GM12801 (cell line): ENCODE data around the gene PPP6R3.

Experiments used
- TF ChIP-seq, protein P1 (sequence below): IDR thresholded peaks from one replicate; pipeline ENCODE4 v1.5.1; 2011; ENCODE audit warnings: control low read depth; ENCODE audit not compliant: insufficient read length; ENCODE audit errors: extremely low read depth

Gene PPP6R3

DNA sequence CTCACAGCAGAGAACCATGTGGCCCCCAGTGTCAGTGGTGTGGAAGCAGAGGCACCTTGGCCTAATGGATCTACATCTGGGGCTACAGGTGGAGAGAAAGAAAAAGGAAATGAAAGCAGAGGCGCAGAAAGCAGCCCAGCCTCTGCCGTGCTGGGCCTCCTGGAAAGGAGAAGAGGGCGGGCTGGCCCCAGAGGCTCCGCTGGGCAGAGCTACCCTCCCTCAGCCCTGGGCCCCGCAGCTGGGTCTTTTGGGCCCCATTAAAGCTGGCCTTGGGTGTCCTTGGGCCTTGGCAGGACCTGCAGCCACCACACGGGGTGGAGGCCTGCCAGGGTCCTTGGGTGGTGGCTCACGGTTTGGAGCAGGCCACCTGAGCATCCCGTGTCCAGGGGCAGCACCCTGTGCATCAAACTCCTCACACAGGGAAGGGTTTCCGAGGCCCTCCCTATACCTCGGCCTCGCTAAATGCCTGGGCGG, 192.2 kb downstream of the PPP6R3 start:
- TF ChIP-seq, protein P1, sequence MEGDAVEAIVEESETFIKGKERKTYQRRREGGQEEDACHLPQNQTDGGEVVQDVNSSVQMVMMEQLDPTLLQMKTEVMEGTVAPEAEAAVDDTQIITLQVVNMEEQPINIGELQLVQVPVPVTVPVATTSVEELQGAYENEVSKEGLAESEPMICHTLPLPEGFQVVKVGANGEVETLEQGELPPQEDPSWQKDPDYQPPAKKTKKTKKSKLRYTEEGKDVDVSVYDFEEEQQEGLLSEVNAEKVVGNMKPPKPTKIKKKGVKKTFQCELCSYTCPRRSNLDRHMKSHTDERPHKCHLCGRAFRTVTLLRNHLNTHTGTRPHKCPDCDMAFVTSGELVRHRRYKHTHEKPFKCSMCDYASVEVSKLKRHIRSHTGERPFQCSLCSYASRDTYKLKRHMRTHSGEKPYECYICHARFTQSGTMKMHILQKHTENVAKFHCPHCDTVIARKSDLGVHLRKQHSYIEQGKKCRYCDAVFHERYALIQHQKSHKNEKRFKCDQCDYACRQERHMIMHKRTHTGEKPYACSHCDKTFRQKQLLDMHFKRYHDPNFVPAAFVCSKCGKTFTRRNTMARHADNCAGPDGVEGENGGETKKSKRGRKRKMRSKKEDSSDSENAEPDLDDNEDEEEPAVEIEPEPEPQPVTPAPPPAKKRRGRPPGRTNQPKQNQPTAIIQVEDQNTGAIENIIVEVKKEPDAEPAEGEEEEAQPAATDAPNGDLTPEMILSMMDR: no peak

DNA sequence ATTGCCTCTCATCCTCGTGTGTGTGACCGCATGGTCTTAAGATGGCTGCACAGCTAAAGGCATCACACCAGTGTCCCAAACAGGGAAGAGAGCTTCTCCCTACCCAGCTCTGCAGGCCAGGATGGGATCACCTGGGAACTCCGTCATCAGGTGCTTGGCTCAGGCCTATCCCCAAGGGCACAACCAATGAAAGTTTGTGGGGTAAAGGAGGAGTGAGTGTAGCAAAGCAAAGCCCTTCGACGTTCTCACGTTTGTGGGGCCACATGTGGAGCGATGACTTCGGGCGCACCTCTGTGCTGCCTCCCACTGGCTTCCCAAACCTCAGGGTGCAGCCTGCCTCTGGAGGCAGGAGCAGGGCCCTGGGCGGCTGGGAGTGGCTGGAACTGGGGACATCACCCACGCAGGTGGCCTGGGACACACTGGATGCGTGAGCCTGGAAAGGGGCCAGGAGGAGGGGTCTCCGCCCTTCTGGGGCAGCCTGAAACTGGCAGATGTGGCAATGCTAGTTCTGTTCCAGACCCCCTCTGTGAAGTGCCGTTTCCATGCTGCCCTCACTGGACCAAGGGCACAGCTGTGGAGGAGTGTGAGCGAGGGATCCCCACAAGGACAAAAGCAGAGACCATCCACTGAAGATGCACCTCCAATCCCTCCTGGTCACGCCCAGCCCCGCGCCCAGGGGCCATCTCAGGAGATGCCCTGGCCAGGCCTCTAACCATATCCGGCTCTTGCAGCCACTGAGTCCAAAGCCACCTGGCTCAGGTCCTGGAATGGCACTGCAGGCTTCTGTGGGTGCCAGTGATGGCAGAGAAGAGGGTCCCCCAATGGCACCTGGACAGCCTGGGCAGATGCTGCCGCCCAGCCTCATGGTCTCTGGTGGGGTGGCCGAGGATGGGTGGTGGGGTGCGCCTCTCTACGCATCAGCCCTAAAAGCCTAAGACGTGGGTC, 193.2 kb downstream of the PPP6R3 start:
- TF ChIP-seq, protein P1: no peak

DNA sequence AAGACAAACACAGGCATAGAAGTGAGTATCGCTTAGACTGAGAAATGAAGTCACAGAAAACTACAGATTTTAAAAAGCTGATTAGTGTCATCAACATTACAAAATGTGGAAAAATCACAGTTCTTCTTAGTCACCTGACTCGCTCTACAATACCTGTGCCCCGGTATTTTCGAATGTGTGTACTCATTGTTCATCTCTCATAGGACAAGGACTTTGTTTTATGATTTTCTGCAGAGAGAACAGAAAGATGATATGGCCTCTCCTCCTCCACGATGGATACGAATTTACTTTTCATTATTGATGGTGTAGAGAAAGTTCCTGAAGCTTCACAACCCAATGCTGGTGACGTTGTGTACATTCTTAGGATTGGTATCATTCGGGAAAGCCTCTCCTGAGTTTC, 194.4 kb downstream of the PPP6R3 start:
- TF ChIP-seq, protein P1: no peak

DNA sequence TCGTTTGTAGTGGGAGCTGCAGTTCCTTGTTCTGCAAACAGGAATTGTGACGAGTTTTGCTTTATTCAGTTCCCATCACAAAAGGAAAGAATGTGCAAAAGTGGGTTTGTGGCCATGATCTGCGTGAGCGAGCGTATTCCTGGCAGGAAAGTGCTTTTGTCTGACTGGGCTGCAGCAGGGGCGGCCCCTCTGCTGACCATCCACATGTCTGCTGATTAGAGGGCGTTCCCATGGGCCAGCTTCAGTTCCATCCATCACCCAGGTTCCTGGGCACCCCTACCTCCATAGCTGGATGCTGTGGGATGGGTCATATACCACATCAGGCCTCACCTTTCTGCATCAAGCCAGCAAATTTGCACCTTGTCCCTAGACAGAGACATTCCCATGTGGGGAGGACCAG, 194.9 kb downstream of the PPP6R3 start:
- TF ChIP-seq, protein P1: no peak

DNA sequence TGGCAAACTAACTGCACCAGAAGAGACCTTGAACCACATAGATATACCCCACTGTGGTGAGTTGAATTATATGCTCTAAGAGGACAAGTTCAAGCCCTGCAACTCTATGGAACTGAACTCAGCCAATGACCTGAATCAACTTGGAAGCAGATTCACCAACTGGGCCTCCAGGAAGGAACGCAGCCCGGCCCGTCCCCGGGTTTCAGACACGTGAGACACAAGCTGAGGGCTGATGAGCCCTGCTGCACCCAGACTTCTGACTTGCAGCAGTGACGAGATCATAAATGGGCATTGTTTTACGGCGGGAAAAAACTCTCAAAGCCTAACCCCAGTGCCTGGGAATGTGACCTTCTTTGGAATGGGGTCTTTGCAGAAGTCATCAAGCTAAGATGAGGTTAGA, 195.3 kb downstream of the PPP6R3 start:
- TF ChIP-seq, protein P1: no peak

DNA sequence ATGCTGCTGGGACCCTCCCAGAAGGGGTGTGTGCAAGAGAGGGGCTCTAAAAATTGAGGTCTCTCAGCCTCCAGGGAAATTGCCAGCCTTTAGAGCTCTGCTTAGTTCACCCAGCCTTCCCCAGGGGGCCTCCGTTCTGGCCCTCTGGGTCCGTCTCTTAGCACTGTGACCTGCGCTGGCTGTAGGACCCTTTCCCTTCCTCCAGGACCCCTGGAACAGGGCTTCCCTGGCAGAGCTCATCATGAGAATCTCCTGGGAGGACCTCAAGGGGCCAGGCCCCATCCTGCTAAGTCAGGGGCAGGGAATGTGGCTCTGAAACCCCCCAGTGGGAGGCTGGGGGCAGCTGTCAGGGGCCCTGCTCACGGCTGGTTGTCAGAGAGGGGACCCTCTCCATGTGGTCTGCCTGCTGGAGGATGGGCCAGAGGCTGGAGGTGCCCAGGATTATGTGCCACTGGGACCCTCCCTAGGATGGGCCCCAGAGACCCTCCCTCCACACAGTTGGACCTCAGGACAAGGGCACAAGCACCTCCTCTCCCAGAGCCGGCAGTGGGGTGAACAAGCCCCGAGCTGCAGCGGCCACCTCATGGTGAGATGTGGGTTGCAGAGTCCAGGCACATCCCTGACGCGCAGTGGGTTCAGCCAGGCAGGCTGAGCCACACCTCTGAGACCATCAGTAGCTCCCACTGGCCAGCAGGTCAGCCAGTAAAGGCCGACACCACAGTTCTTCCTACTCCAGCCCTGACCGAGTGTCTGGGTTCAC, 196.6 kb downstream of the PPP6R3 start:
- TF ChIP-seq, protein P1: no peak

DNA sequence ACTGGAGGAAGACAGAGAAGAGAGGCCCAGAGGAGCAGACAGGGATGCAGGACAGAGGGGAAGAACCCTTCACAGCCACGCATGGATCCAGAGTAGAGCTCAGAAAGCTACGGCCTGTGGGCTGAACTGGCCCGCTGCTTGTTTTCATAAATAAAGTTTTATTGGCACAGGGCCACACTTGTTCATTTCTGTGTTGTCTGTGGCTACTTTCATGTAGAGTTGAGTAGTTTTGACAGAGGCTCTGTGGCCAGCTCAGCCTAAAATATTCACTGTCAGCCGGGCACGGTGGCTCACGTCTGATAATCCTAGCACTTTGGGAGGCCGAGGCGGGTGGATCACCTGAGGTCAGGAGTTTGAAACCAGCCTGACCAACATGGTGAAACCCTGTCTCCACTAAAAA, 197.5 kb downstream of the PPP6R3 start:
- TF ChIP-seq, protein P1: no peak
